T47D (cell line): Measurements from ENCODE around the gene GSG1L.

Experiments used
- DNase-seq, 2 experiments: peaks; one replicate each; pipeline versions ENCODE4 v3.0.0 to v3.0.0-alpha.2; 2011 to 2012; ENCODE audit warnings: low read depth in 1 of 2, low spot score in 1 of 2
- JUND ChIP-seq: IDR thresholded peaks from 2 replicates; pipeline ENCODE4 v1.6.1; 2012; ENCODE audit warnings: low read depth
- in situ Hi-C: cut with HindIII; loops from 2 replicates; pipeline ENCODE4 v1.10.0; 2016; ENCODE audit warnings: low sequenced_read_pairs, low pct_unique_long_range_greater_than_20kb

The GSG1L gene

DNA sequence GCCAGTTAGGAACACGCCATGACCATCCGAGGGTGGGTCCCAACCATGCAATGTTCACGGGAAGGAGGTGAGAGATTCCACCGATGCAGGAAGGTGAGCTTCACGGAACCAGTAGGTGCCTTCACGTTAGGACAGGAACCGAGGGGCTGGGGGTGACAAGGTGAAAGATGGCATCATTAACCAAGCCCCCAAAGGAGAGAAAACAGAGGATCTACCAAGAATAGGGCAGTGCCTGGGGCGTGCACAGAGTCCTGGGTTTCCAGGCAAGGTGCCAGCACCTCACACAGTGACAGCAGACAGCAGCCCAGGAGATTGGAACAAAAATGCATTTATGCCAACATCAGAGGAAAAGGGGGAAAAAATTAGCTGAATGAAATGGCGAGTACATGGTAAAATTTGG is 137.9 kb downstream of the GSG1L start:
- in situ Hi-C loops: no loop called here
- DNase-seq: no peak
- no peak for TF ChIP-seq JUND

DNA sequence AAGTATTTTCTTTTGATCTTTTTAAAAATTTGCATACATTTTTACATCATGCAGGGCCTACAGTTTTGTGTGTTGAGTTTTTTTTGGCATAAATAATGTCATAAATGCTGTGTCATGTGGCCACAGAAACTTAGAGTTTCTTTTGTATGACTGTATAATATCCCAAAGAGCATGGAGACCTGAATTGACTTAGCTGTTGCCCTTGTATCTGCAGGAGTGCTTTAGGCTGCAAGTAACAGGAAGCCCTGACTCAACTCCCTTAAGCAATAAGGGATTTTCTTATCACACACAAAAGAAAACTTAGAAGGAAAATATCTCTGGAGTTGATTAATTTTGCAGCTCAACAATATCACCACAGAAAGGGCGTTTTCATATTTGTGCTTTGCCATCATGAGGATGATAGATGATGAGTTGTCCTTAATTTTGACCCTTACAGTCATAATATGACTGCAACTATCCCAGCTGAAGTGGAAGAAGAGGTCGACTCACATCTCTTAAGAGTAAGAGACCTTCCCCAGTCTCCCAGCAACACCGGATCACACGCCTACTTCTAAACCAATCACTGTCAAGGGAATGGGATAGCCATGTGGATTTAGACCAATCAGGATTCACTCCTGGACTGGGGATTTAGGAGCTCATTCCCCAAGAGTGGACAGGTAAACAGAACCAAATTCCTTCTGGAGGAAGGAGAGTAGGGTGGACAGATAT is 138.9 kb downstream of the GSG1L start:
- in situ Hi-C loops: no loop called here
- peak in 1 of 2 experiments; percentile 68 for DNase-seq
- TF ChIP-seq JUND: no peak

DNA sequence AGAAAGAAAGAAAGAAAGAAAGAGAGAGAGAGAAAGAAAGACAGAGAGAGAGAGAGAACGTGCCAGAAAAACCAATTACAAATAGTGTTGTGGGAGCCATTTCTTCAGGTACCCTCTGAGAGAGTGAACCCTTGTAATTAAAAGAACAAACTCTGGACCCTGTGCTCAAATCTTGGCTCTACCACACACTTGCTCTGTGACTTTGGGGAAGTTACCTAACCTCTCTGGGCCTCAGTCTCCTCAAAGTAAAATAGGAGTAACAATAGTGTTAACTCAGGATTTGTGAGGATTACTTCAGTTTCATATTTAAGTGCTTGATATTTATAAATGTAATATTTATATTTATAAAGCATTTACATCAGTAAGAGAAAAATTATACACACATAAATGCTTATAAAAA is 139.8 kb downstream of the GSG1L start:
- in situ Hi-C loops: no loop called here
- TF ChIP-seq JUND: no peak
- DNase-seq: no peak

DNA sequence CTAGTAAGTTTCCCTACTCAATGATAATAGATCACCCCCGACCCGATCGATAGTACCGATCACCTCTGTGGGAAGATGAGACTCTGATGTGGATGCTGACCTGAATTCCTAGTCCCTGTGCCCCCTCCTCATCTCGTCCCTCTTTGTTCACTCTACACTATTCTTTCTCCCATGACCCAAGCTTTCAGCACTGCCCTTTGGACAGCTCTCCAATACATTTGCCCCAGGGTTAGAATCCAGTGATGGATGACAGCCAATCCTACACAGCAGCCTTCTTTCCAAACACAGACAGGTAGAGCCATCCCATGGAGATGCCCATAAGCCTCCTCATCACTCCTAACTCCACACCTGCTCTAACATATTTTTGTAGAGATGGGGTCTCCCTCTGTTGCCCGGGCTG is 141.1 kb downstream of the GSG1L start:
- in situ Hi-C loops: no loop called here
- peak in 1 of 2 experiments; percentile 77 for DNase-seq
- no peak for TF ChIP-seq JUND

DNA sequence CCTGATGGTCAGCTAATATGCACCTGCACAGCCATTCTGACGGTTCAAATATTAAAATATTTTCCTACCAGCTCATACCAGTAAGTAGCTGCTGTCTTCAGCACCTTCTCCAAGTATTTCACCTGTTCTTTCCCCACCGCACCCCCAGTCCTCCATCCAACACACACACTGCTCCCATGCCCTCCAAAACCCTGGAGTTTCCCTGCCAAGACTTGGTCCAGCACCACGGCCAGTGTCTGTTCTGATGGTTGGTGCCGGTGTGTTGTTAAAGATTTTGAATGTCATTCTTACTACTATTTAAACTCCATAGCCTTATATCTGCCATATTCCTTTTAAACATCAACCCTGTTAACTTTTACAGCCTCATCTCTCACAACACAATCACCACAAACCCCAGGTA is 142.4 kb downstream of the GSG1L start:
- in situ Hi-C loops: no loop called here
- peak in 1 of 2 experiments; percentile 29 for DNase-seq

DNA sequence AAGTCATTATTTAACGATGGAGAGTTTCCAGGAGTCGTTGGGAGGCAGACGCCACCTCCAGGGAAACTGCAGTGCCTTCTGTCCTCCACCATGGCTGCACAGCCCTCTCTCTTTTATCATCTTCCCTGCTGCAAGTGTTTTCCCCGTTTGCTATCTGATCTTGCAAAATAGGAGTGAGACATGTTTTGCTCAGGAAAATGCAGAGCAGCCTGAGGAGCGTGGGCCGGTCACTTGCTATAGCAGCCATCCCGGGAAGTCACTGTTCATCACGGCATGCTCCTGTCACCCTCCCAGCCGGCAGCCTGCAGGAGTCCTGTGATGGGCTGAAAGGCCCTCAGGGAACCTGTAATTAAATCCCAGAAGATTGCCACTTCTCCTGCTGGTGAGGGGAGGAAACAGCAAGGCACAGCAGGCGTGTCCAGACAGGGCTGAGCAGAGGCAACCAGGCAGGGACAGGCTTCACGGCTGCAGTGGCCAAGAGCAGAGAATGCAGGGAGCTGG is 143.1 kb downstream of the GSG1L start:
- DNase-seq: peak in 1 of 2 experiments; percentile 50
- TF ChIP-seq JUND: no peak
- in situ Hi-C loops: no loop called here

More for the DNA sequence above, 142.4 kb downstream of the GSG1L start:
- TF ChIP-seq JUND: no peak

DNA sequence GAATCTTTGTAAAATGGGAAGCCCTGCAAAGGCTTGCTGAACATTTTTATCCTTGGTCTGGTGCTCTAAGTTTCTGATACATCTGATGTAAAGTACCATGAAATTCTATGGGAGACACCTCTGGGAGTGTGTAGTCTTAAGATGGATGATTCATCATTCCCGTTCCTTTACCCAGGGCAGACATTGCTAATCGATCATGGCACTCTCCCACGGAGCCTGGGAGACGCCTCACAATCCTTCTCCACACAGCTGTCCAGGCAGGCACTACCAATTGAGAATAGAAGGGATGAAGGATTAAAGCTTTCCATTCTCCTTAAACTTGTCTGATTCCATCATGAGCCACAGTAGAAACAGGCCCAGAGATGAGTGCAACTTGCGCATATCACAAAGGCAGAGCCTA is 144.8 kb downstream of the GSG1L start:
- in situ Hi-C loops: no loop called here
- TF ChIP-seq JUND: no peak
- no peak for DNase-seq

DNA sequence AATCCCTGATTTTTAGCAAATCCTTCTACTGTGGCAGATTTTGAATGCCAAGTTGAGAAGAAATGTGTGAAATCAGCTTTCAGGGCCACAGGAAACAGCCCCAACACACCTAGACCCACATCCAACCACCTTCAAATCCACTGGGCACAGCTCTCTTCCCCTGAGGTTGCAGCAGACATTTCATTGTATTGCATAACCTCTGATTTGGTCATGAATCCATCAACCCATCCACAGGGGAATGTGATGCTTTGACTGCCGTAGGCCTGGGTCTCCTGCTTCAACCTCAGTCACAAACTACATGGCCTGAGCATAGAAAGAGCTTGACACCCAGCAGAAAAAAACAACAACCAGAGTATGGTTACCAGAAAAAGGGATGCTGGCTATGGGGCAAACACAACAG is 145.6 kb downstream of the GSG1L start:
- in situ Hi-C loops: no loop called here
- no peak for DNase-seq
- TF ChIP-seq JUND: no peak

DNA sequence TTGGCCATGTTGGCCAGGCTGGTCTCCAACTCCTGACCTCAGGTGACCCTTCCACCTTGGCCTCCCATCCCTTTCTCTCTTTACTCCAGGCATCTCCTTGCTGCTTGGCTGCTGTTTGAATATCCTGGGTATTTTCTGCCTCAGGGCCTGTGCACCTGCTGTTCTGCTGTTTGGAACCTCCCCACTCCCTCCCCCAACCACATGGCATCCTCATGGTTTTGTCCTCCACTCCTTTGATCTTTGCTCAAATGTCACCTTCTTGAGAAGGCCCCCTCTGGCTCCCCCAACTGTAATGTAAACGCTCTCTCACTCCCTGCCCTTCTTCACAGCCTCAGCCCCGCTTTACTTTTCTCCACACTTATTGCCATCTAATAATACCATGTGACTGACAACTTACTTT is 152.0 kb downstream of the GSG1L start:
- in situ Hi-C loops: no loop called here
- no peak for TF ChIP-seq JUND
- DNase-seq: no peak

DNA sequence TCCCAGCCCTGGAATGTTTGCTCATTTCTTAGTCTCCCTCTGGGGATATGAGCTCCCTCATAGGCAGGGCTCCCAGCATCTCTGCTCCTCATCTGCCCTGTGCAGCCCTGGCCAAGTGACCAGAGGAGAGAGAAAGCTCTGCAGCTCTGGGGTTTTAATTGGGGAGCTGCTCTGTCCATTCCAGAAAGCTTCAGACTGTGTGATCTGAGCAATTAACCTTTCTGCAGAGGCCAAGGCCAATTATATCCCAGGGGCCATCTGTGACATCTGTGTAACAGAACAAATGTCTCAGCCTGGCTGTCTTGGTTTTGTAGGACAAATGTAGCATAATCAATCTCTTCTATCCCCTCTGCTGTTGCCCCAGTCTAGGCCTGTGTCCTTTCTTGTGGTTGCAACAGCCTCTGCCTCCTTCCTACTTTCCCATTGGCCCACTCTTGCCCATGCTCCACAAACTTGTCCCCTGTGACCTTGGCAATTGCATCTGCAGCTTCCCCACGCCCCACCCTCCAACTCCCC is 156.0 kb downstream of the GSG1L start:
- no peak for DNase-seq
- TF ChIP-seq JUND: no peak
- in situ Hi-C loops: no loop called here

DNA sequence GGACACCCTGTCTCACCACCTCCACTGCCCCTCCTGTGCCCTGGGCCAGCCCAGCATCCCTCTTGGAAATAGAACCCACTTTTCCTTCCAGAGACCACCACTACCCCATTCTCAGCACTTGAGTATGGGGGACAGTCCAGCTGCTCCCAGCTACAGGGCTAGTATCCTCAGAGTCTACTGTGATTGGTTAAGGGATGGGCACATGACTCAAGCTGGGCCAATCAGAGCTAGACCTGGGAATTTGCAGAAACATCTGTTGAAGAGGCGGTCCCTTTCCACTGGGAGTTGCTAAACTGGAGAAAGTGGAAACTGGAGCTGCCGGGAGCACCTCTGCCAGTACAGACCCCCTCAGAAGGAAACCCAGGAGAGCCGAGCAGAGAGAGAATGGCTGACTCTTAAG is 156.6 kb downstream of the GSG1L start:
- no peak for DNase-seq
- in situ Hi-C loops: no loop called here
- TF ChIP-seq JUND: no peak

DNA sequence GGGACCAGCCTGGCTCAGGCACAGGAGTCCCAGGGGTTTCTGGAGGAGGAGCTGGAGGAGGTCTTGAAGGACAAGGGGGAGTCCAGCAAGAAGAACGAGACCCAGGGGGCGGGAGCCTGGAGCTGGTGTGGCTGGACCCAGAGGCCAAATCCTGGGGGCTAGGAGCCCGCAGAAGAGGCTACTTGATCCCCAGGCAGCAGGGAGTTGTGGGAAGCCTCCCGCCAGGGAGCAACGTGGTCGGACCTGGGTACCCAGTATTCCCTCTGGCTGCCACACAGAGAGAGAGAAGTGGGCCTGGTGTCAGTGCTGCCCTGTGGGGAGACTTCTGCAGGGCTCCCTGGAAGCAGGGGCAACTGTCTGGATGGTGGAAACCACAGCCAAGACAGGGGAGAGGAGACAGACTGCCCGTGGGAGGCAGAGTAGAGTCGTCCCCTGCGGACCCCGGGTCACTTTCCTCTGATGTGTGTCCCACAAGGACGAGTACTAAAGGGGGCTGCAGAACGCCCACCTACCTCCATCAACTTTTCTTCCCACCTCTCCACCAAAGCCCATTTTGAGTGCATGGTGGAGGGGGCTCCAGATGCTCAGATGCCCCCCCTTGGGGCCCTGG is 160.4 kb downstream of the GSG1L start:
- in situ Hi-C loops: no loop called here
- TF ChIP-seq JUND: no peak
- DNase-seq: no peak

DNA sequence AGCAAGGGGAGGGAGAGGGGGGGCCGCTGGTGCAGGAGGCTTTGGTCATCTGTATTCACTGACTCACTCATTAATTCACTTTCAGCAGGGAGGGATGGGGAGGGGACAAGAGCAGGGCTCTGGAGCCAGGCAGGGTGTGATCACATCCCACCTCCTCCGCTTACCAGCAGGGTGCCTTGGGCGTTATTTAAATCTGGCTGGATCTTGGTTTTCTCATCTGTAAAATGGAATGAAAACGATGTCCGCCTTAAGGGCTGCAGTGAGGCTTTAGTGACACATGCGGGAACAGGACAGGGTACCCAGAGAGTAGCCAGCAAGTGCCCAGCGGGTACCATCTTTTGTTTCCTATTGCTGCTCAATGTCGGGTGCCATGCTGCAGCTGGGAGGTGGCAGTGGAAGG is 161.0 kb downstream of the GSG1L start:
- no peak for TF ChIP-seq JUND
- DNase-seq: no peak
- in situ Hi-C loops: no loop called here

DNA sequence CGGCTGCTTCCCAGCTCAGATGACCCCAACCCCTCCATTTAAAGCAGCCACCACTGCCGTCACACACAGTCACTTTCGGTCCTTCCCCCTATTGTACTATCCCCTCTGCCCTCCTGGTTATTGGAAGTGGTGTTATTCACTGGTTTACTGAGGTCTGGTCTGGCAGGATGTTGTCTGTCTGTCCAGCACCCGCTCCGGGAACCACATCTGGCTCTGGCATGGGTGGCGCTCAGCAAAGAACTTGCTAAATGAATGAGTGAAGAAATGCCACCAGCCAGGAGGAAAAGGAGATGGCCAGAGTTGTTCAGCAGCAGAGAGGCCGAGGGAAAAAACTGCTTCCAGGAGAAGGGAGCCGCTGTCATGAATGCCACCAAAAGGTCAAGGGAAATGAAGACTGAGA is 161.6 kb downstream of the GSG1L start:
- TF ChIP-seq JUND: no peak
- in situ Hi-C loops: no loop called here
- no peak for DNase-seq
